OCI-LY1 (cell line): Measurements from ENCODE around the gene NR1H2.
A peak's percentile ranks its signal among the peaks of the same experiment; 100 is the strongest.

Experiments used
- H2AFZ ChIP-seq: fragments of 200-600 bp; sonication (generic), shearing (Covaris generic); 2 replicates; pipeline ENCODE4 v1.6.0; 2014; ENCODE audit warnings: antibody characterized with exemption, mild to moderate bottlenecking, low read length
- H3F3A ChIP-seq: fragments of 200-600 bp; sonication (generic), shearing (Covaris generic); 2 replicates; pipeline ENCODE4 v1.6.0; 2014; ENCODE audit warnings: mild to moderate bottlenecking, antibody characterized with exemption, low read length, moderate library complexity; ENCODE audit not compliant: insufficient read depth
- H3K27ac ChIP-seq: fragments of 200-600 bp; sonication (generic); 2 replicates; pipeline ENCODE4 v1.5.1; 2014; ENCODE audit warnings: low read length, mixed run types, mild to moderate bottlenecking, low read depth; ENCODE audit not compliant: poor library complexity, severe bottlenecking
- H3K27me3 ChIP-seq: fragments of 200-600 bp; sonication (generic); 2 replicates; pipeline ENCODE4 v1.6.0; 2014; ENCODE audit warnings: antibody characterized with exemption, mild to moderate bottlenecking, low read length, moderate library complexity; ENCODE audit not compliant: insufficient read depth
- H3K36me3 ChIP-seq: fragments of 200-600 bp; sonication (generic); 2 replicates; pipeline ENCODE4 v1.6.1; 2014; ENCODE audit warnings: mild to moderate bottlenecking, antibody characterized with exemption, low read length, moderate library complexity, mixed read lengths; ENCODE audit not compliant: insufficient read depth
- H3K4me1 ChIP-seq: fragments of 200-600 bp; sonication (generic); 2 replicates; pipeline ENCODE4 v1.5.1; 2014; ENCODE audit warnings: mild to moderate bottlenecking, low read length, moderate library complexity; ENCODE audit not compliant: insufficient read depth, severe bottlenecking
- H3K4me2 ChIP-seq: fragments of 200-600 bp; sonication (generic), shearing (Covaris generic); 2 replicates; pipeline ENCODE4 v1.6.1; 2014; ENCODE audit warnings: low read length
- H3K4me3 ChIP-seq: fragments of 200-600 bp; sonication (generic); 2 replicates; pipeline ENCODE4 v1.5.1; 2014; ENCODE audit warnings: low read length, low read depth, mild to moderate bottlenecking, mixed read lengths; ENCODE audit not compliant: poor library complexity, severe bottlenecking
- H3K79me2 ChIP-seq: fragments of 200-600 bp; shearing (Covaris generic); 2 replicates; pipeline ENCODE4 v1.6.1; 2016; ENCODE audit warnings: mixed run types, low read length, mixed read lengths; ENCODE audit not compliant: insufficient read depth
- H3K9ac ChIP-seq: fragments of 200-600 bp; sonication (generic), shearing (Covaris generic); 2 replicates; pipeline ENCODE4 v1.6.1; 2014; ENCODE audit warnings: mild to moderate bottlenecking, low read length, mixed read lengths
- H3K9me2 ChIP-seq: fragments of 200-600 bp; sonication (generic), shearing (Covaris generic); 2 replicates; pipeline ENCODE4 v1.6.1; 2014; ENCODE audit warnings: low read depth, mild to moderate bottlenecking, low read length, mixed read lengths
- H3K9me3 ChIP-seq: fragments of 200-600 bp; shearing (Covaris generic); 2 replicates; pipeline ENCODE4 v1.6.1; 2014; ENCODE audit warnings: low read length, mixed read lengths
- H4K20me1 ChIP-seq: fragments of 200-600 bp; sonication (generic), shearing (Covaris generic); 2 replicates; pipeline ENCODE4 v1.6.0; 2016; ENCODE audit warnings: mild to moderate bottlenecking, low read length; ENCODE audit not compliant: insufficient read depth
- CTCF ChIP-seq: fragments of 200-600 bp; sonication (generic), shearing (Covaris generic); IDR thresholded peaks from 2 replicates; pipeline ENCODE4 v1.5.1; 2017; ENCODE audit warnings: mild to moderate bottlenecking, antibody characterized with exemption, low read length, moderate library complexity, mixed read lengths
- EZH2 ChIP-seq: fragments of 200-600 bp; sonication (generic), shearing (Covaris generic); IDR thresholded peaks from 2 replicates; pipeline ENCODE4 v1.8.0; 2017; ENCODE audit warnings: borderline replicate concordance, mixed run types, mild to moderate bottlenecking, antibody characterized with exemption, low read length, moderate library complexity, mixed read lengths

Gene NR1H2

GRCh38 chr19:50357178-50358100 is 18.8 kb upstream of the NR1H2 start:
- peak overlapping the region; percentile 75 for H3K9ac ChIP-seq
- H3K27me3 ChIP-seq: no peaks in the 10 kb centered on the region
- peak overlapping the region; percentile 64 for H3K4me3 ChIP-seq
- no peaks in the 10 kb centered on the region for H3K79me2 ChIP-seq
- peaks cover 21% of the 10 kb centered on the region for H3K4me1 ChIP-seq
- TF ChIP-seq EZH2 (no peak), CTCF (peak; percentile 92)
- H4K20me1 ChIP-seq: no peaks in the 10 kb centered on the region
- peak overlapping the region; percentile 77 for H3K27ac ChIP-seq
- peak overlapping the region; percentile 25; the same call in 1 of the 2 replicates for H2AFZ ChIP-seq
- peak overlapping the region; percentile 88 for H3K4me2 ChIP-seq
- no peaks in the 10 kb centered on the region for H3F3A ChIP-seq
- H3K36me3 ChIP-seq: no peaks in the 10 kb centered on the region
- no peaks in the 10 kb centered on the region for H3K9me2 ChIP-seq
- H3K9me3 ChIP-seq: no peaks in the 10 kb centered on the region

GRCh38 chr19:50358483-50359327 is 17.6 kb upstream of the NR1H2 start:
- no peak for TF ChIP-seq CTCF
- no peak for TF ChIP-seq EZH2
- Histone ChIP-seq H3K27me3 (no peaks in the 10 kb centered on the region), H3K4me3 (peak overlapping the region; percentile 64), H3K79me2 (no peaks in the 10 kb centered on the region), H3K4me2 (peak overlapping the region; percentile 88), H3K4me1 (peaks cover 21% of the 10 kb centered on the region), H3K36me3 (no peaks in the 10 kb centered on the region), H2AFZ (no peak overlapping the region), H3F3A (no peaks in the 10 kb centered on the region), H4K20me1 (no peaks in the 10 kb centered on the region), H3K9me2 (no peaks in the 10 kb centered on the region), H3K9me3 (no peaks in the 10 kb centered on the region), H3K9ac (peak overlapping the region; percentile 75), H3K27ac (peak overlapping the region; percentile 77)

- Histone ChIP-seq H3K27me3 (no peaks in the 10 kb centered on the region), H3K27ac (no peak overlapping the region), H3K4me1 (peaks cover 21% of the 10 kb centered on the region), H3K36me3 (no peaks in the 10 kb centered on the region), H3K4me3 (peak overlapping the region; percentile 64), H3K9me2 (no peaks in the 10 kb centered on the region), H3K9me3 (no peaks in the 10 kb centered on the region), H3K9ac (peak overlapping the region; percentile 75; the same call in 1 of the 2 replicates), H3F3A (no peaks in the 10 kb centered on the region), H4K20me1 (no peaks in the 10 kb centered on the region), H2AFZ (no peak overlapping the region), H3K79me2 (no peaks in the 10 kb centered on the region), H3K4me2 (peak overlapping the region; percentile 88)
- TF ChIP-seq CTCF: no peak
- TF ChIP-seq EZH2: no peak
Measured at GRCh38 chr19:50359328-50359818, 16.9 kb upstream of the NR1H2 start.
